Islet of Langerhans (tissue), 1 donor: ENCODE results near the gene BNIP3.
"Not testable (repeated sequence)": the region's sequence is repeated elsewhere in the genome, so short reads cannot be mapped to it uniquely, and the experiment has no call there.

Experiments used
- FAIRE-seq: peaks from one replicate; lab custom pipeline; 2011; peaks lifted over from hg19 to GRCh38; lab: Jason Lieb, UNC

Gene BNIP3

DNA sequence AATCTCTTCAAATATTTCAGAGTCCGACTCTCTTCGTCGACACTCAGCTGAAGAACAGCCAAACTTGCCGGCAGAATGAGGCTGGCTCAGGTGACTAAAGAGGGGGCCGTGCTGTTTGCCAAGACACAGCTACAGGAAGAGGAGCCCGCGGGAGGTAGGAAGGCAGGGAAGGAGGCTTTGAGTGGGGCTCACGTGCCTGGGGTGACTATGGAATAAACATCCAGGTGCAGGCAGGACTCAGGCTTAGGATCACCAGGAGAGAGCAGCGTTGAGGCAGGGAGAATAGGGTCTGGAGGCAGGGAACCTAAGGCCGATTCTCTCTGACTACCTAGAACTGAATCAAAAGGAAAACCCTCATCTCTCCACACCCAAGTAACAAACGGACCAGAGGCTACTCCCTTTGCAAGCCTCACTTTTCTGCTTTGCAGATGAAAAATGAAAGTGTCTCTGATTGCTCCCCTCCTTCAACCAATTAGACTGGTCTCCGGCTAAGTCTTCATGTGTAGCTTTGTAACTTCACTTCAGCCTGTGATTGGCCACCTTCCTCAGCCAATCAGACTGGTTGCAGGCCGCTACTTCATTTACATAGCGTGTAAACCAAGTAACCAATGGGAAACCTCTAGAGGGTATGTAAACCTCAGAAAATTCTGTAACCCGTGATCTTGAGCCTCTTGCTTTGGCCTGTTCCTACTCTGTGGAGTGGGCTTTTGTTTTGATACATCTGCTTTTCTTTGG is 19.7 kb upstream of the BNIP3 start:
- no peak for FAIRE-seq

DNA sequence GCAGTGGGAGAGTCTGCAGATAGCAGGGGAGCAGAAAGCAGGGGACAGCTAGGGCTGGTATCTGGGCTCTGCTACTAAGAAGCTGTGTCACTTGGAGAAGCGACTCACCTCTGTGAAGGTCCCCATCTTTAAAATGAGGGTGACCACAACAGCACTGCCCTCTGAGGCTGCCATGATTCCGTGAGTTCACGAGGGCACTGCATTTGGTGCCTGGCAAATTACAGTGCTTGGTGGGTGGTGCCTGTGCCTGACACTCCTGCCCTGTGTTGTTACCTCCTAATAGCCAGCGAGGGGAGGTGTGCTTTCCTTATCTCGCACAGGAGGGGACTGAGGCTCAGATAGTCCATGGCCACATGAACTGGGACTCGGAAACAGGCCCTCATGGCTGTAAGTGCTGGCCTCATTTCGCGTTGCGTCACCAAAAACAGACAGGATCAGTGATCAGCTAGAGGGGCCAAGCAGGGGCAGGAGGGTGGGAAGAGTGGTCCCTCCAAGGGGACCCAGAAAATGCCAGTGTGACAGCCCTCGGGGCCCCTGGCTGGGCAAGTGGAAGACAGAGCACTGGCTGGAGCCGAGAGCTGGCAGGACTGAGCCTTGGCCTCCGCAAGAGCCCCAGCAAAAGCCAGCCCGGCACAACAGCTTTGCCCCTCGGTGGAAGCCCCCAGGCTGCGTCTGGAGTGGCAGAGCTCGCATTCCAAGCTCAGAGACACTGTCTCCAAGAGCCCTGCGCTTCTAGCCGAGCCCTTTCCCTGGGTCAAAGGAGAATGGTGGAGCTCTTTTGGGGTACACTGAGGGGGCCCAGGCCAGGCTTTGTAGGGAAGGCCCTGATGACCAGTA is 17.3 kb upstream of the BNIP3 start:
- FAIRE-seq = no peak

DNA sequence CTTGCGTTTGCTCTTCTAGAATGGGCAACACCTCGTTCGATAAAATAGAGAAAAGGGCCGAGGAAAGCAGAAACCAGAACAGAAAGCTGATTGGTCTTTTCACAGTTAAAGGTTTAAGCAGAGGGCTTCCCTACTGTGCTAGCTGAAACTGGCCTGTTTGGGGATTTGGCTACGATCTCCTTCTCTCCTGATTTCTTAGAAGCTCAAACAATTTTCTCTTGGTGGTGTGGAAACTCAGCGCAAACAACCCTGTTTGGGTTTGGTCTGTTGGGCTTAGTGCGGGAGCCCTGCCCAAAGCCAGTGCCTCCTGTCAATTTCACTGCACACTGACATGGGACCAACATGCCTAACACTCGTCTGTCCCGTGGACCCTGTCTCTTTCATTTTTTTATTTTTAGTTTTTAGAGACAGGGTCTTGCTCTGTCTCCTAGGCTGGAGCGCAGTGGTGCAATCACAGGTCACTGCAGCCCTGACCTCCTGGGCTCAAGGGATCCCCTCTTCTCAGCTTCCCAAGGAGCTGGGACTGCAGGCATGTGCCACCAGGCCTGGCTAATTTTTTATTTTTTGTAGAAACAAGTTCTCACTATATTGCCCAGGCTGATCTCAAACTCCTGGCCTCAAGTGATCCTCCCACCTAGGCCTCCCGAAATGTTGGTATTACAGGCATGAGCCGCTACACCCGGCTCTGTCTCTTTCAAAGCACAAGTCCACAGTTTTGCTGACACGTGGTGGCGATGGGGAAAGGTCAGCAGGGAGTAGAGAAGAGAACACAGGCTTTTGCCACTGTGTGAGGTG is 16.5 kb upstream of the BNIP3 start:
- FAIRE-seq = no peak

DNA sequence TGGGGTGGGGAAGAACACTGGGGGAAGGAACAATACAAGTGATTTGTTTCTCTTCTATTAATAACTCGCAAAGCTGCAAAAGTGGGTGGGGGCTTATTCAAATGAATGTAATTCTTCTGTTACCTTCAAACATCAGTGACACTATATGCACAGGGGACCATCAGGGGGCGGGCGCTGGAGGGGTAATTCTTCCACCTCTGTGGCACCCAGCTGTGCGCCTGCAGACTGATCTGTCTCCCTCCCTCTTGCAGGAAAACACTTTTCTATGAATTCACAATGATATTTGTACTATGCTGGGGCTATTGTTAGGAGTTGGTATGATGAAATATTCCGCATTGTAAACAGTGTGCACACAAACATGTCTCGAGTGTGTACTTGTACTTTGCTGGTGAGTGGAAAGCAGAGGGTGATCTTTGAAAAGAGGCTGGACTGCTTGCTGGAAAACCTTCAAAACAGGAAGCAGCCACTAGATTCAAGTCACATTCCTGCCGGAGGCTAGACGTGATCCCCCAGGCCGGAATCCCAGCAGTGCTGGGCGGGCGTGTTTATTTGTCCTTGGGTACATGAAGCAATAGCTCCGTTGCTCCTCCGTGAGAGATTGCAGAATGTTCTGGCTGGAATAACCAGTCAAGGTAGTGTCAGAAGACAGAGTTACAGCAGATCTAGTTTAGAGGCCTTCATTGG is 15.8 kb upstream of the BNIP3 start:
- no peak for FAIRE-seq

DNA sequence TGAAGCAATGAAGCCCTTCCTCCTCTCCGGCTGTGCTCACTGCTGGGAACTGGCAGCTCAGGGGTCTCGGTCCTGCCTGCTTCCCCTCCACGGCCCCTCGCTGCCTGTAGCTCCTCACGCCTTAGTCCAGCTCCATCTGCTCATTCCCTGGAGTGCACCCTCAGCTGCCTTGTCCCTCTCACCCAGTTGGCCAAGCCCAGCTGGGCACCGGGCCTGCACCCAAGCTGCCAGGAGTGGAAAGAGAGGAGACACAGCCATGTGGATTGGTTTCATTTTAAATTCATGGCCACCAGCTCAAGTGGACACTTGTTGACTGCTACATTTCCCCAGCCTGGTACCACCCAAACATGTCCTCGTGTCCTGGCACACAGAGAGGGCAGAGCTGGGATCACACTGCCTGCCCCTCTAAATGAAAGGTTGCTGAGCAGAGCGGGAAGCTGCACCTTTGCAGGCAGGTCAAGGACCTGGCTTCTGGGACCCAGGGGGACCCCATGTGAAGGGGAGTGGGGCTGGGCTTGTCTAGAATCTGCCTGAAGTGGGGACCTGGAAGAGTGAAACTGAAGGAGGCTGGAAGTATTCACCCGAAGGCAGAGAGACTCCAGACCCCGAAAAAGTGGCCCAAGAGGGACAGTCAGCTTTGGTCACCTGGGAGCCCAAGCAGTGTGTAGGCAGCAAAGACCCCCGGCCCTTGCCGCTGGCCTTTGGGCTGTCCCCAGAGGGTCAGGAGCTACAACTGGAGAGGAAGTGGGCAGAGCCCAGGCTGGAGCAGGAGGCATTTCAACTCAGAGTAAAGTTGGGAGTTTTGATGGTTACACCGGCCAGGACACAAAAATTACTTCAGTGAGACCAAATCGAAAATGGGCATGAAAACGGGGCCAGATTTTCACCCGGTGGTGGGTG is 15.0 kb upstream of the BNIP3 start:
- no peak for FAIRE-seq

DNA sequence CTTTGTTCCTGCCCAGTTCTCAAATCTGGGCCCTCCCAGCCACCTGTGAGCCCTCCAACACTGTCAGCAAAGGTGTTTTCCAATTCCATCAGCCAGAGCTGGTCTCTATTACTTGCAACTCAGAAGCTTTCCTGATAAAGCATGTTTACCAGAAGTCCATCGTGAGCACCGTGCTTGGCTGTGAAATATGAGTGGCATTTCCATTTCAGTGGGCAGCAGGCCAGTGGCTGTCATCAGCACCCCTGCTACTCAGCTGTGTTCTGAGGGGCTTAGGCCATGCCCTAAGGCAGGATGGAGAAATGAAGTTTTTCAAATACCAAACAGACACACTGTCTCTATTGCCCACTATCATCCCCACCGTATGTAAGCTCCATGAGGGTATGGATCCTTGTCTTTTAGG is 12.7 kb upstream of the BNIP3 start:
- FAIRE-seq = no peak

DNA sequence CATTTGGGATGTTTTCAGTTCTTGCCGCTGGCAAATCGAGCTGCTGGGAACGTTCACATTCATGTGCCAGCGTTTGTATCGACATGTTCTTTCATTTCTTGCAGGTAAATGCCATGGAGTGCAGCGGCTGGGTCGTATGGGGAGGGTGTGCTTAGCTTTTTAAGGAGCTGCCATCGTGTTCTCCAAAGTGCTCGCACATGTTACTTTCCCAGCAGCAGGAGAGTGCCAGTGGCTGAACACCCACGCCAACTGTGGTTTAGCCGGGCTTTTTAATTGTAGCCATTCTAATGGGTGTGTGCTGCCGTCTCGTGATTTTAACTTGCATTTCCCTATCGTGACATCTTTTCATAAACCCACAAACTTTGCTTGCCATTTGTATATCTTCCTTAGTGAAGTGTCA is 11.6 kb upstream of the BNIP3 start:
- no peak for FAIRE-seq

DNA sequence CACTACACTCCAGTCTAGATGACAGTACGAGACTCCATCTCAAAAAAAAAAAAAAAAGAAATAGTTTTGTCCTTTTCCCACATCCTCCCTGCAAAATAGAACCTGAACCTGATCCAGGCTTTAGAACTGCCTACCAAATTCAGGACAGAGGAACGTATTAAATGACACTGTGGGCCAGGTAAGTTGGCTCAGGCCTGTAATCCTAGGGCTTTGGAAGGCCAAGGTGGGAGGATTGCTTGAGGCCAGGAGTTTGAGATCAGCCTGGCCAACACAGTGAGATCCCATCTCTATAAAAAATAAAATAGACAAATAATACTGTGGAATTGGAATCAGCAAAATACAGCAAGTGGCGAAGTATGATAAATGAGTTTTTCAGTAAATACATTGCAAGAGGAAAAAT is 10.0 kb upstream of the BNIP3 start:
- FAIRE-seq = no peak

DNA sequence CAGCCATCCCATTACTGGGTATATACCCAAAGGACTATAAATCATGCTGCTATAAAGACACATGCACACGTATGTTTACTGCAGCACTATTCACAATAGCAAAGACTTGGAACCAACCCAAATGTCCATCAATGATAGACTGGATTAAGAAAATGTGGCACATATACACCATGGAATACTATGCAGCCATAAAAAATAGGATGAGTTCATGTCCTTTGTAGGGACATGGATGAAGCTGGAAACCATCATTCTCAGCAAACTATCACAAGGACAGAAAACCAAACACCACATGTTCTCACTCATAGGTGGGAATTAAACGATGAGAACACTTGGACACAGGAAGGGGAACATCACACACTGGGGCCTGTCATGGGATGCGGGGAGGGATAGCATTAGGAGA is 6.1 kb upstream of the BNIP3 start:
- FAIRE-seq = not testable (repeated sequence)

DNA sequence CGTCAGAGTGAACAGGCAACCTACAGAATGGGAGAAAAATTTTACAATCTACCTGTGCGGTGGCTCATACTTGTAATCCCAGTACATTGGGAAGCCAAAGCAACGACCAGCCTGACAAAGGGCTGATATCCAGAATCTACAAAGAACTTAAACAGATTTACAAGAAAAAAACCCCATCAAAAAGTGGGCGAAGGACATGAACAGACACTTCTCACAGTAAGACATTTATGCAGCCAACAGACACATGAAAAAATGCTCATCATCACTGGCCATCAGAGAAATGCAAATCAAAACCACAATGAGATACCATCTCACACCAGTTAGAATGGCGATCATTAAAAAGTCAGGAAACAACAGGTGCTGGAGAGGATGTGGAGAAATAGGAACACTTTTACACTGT is 5.6 kb upstream of the BNIP3 start:
- not testable (repeated sequence) for FAIRE-seq

DNA sequence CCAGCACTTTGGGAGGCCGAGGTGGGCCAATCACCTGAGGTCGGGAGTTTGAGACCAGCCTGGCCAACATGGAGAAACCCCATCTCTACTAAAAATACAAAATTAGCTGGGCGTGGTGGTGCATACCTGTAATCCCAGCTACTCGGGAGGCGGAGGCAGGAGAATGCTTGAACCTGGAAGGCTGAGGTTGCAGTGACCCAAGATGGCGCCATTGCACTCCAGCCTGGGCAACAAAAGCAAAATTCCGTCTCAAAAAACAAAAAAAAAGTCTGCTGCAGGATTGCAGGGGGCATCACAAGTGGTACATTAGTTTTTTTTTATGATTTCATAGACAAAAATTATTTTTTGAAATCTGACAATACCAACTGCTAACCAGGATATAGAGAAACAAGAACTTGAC is 5.1 kb upstream of the BNIP3 start:
- not testable (repeated sequence) for FAIRE-seq

DNA sequence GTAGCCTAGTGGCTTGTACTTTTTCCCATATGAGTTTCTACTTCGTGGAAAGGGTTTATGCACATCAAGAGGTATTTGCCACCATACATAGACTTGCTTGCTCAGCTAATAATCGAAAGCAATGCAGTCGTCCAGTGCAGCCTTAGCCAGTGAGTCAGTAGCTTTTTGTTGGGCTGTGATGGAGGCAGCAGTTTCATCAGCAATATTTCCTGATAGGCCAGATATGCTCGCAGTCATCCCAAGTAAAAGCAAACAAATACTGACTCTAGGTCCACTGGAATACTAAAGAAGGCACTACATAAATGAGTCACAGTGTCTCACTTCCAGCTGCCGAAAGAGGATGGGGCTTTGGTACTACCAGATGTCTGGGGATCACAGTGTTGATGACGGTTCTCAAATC is 2.1 kb upstream of the BNIP3 start:
- no peak for FAIRE-seq

DNA sequence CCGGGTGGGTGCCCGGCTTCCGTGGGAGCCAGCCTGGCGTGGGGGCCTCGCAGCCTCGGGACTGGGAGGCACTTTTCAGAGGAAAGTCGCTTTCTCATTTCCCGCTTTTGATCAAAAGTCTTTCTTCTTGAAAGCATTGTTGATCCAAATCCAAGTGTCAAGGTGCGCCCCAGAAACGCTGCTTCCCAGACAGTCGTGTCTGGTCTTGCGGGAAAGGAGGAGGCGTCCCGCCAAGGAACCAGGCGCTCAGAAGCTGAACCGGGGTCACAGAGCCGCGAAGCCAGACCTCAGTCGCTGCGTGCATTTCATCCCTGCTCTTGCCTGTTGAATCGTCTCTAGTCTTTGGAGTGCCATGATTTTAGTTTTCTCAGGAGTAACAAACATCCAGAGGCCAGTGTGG is 1.1 kb upstream of the BNIP3 start:
- FAIRE-seq = no peak

DNA sequence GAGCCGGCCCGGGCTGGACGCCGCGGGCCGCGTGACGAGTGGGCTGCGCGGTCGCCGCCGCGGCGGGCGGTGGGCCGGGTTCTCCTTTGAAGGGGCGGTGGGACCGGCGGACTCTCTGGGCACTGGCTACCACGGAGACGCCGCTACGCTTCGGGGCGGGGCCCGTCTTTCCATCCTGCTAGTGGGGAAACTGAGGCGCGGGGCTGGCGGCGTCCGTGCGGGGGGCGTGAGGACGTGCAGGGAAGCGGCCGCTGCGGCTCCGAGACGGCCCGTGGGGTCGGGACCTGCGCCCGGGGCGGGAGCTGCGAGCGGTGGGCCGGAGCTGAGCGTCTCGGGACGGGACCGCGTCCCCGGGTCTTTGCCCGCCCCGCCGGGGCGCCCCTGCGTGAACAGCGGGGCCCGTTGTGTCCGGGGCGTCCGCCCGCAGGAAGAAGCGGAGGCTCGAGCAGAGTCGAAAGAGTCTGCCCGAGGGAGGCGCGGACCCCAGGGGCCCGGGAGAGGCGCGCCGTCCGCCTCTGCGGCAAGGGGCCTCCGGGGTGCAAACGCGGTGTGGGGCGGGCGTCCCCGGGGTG is 548 bp upstream of the BNIP3 start:
- no peak for FAIRE-seq

DNA sequence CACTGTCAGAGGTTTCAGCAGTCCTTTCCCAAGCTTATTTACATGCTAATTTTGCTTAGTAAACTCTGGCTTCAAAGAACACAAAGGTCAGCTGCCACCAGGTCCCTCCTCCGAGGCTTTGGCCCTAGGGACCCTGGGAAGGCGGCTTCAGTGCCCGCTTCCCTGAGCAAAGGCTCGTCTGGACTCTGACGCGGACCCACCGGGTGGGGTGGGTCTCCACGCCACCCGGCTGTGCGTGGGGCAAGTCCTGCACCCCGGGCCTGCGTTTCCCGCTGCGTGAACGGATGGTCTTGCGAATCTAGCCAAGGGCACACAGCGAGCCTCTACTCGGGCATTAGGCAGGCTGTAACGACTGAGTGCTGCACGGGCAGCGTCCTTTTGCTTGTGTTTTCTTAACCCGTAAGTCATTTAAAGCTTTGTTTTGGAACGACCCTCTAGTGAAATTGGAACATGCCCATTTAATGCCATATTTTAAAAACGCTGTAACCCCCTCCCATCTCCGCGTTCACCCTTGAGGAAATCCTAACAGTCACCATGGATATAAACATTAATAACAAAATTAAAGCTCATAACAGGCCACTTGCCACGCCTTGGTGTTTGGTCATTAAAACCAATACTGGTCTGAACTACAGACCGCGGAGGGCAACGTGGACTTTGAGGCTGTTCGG is 828 bp downstream of the BNIP3 start:
- FAIRE-seq = no peak

DNA sequence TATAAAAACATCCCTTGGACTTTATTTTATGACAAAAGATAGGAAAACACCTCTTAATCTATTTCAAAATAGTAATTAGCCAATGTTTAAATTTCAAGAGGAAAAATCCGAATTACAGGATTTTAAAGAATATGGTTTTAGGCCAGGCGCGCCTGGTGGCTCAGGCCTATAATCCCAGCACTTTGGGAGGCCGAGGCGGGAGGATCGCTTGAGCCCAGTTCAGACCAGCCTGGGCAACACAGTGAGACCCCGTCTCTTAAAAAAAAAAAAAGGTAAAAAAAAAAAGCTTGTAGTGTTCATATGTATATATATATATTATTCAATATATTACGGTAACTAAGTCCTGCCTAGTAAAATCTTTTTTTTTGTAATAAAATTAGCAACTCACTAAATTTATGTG is 1.4 kb downstream of the BNIP3 start:
- peak; percentile 38 for FAIRE-seq

DNA sequence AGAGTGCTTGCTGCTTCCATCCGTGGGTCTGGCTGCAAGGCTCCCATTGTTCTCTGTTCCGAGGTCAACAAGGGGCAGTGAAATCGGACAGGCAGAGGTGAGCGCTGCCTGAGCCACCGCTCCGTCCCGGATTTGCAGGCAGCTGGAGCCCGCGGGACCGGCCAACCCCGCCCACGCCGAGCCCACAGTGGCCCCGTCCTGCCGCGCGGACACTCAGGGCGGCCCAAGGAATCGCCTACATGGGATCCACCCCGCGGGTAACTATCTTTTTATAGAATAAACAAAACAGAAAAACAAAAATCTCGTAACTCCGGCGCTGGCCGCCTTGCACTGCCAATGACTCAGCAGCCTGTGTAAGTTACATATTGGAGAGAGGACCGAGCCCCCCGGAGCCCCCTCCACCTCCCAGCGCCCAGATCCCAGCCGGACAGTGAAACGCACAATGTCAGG is 1.9 kb downstream of the BNIP3 start:
- FAIRE-seq = no peak

DNA sequence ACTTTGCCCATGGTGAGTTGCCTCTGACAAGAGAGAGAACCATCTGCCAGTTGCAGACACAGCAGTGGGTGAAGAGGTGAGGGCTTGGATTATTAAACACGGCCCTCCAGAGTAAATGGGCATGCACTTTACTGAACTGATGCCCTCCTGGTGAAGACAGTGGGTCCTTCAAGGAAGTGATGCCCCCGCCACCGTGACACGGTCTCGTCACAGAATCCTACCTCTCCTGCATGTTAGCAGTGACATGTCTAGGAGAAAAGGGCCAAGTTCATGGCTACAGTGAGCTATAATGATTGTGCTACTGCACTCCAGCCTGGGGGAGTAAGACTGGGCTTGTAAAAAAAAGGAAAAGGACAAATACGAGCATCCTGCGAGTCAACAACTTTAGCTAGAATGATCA is 2.4 kb downstream of the BNIP3 start:
- no peak for FAIRE-seq

DNA sequence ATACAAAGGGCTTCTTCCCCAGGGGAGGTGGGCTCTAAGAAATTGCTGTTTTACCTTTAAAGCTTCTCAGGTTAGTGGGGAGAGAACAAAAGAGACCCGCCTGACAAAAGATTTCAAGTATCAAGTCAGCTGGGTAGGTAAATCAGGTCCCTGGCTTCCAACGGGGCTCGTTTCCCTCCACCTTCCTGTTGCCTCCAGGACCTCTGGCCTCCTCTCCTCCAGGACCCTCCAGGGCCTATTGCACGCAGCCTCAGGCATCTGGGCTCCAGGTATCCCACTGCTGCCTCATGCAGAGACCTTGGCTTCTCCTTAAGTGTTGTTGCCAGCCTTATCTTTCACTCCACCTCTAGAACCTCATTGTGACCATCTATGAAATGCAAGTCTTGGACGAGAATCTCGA is 2.9 kb downstream of the BNIP3 start:
- no peak for FAIRE-seq

DNA sequence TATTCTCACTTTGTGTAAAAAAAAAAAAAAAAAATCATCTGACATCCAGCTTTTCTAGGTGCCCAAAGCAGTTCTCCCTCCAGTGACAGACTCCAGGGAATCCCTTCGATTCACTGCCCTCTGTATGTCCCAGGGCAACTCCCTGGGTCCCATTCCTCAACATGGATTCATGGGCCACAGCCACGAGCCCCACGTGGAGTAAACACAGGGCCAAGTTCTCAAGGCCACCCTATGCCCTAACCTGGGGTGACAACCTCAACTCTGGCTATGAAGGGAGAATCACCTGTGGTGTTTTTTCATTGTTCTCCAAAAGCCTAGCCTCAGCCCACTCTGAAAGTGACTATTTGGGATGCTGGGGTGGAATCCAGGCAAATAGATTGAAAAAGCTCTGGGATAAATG is 3.4 kb downstream of the BNIP3 start:
- no peak for FAIRE-seq
